Measurements from ENCODE around the gene IQUB.

Gene IQUB

DNA sequence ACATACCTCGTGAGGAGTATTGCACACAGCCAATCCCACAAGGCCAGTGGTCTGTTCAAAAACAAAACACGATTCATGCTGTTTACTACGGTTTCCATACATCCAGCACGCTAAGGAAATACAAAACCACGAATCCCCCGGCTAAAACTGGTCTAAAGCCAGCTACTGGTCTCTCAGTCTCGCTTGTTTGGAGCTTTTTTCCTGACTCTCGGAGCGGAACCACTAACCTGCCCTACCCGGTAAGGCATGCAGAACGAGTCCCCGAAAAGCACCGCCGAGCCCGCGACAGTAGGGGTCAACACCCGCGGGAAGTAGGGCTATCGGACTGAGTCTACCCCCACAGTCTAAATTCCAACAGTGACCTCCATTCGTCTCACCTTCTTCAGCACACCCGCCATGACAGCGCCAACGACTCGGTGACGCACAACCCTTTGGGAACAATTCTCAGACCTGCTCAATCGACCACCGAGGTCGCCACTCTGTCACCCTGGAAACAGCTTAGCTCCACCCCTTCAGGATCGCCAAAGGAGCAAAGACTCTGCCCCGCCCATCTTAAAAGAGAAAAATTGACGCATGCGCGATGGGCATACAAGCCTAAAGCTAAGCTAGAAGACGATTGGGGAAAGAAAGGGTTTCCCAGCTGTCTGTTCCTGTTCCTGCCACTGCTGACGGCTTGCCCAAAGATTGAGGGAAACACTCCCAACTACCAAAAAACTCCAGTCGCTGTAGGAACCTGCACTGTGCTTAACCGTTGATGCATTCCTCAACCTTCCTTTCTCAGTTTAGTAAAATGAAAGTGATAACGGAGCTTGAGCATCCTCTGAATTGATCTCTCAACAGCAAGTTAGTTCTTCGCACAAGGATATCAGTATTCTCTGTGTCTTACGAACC lies 23.2 kb upstream of the IQUB start, which contains the start of gene NDUFA5:
NDUFA5 (minus strand) TSS at position 421 of the 891 bp plus-strand sequence; CDS start at position 398, 23 bp downstream.
- Histone ChIP-seq H3K4me3 (ENCODE audit: low read depth, low read length) (peak within 1 kb of the TSS; percentile 88), H3K36me3 (ENCODE audit: control insufficient read depth in 2 of 2, insufficient read depth in 1 of 2, low read length in 2 of 2) (peaks cover 0 to 28% of the 10 kb centered on the region in 2 experiments; a peak in 1 of 3 replicates), H3K9me3 (ENCODE audit: control insufficient read depth, insufficient read depth, low read depth, low read length) (no peaks in the 10 kb centered on the region), H3K4me1 (ENCODE audit: control insufficient read depth, insufficient read depth, low read length) (no peaks in the 10 kb centered on the region), H3K27ac (ENCODE audit: extremely low read depth, low read depth, low read length) (peak within 1 kb of the TSS; percentile 61)
- ChIA-PET CTCF (interaction anchor here (0.6 to 1.5 kb wide), 4 partner anchors 23 to 314 kb away, joined by 3 to 5 read pairs (median 4); no protein-coding TSS in a partner anchor), POLR2A (interaction anchor here (0.6 to 1.5 kb wide), 5 partner anchors 9 to 191 kb away, joined by 3 to 9 read pairs (median 4); partner anchors contain the start of gene WASL)
- TF ChIP-seq ZNF660 (tag by site-specific recombination; IDR thresholded peaks at IDR 0.05) = peak; percentile 26; the same call in 1 of the 2 replicates
- no peak for TF ChIP-seq ZBTB8A (tag by site-specific recombination; IDR thresholded peaks at IDR 0.05)
- TF ChIP-seq KLF9 (tag by site-specific recombination; IDR thresholded peaks at IDR 0.05; ENCODE audit: low read depth) = peak; percentile 85
- peak; percentile 99 for TF ChIP-seq ZBTB17 (tag by site-specific recombination; IDR thresholded peaks at IDR 0.05)
- peak; percentile 71; the same call in 1 of the 2 replicates for TF ChIP-seq ZFP37 (tag by site-specific recombination; IDR thresholded peaks at IDR 0.05)
- TF ChIP-seq ZXDB (tag by site-specific recombination; IDR thresholded peaks at IDR 0.05) = peak; percentile 74
- TF ChIP-seq FEZF1 (tag by site-specific recombination; IDR thresholded peaks at IDR 0.05) = 0 out of 2 replicates have a peak, but pooled peaks have one; percentile 28
- no peak for TF ChIP-seq ZNF202 (tag by site-specific recombination; IDR thresholded peaks at IDR 0.05; ENCODE audit: borderline replicate concordance)
- TF ChIP-seq KLF16 (tag by site-specific recombination; IDR thresholded peaks at IDR 0.05) = peak; percentile 72
- no peak for TF ChIP-seq ZBTB49 (tag by site-specific recombination; IDR thresholded peaks at IDR 0.05; ENCODE audit: low read depth)
- peak; percentile 90 for TF ChIP-seq YY2 (tag by site-specific recombination; IDR thresholded peaks at IDR 0.05)
- peak; percentile 96 for TF ChIP-seq ZNF501 (tag by site-specific recombination; IDR thresholded peaks at IDR 0.05)
- TF ChIP-seq SP2 (tag by site-specific recombination; IDR thresholded peaks at IDR 0.05) = peak; percentile 69
- peak; percentile 82 for TF ChIP-seq ZBTB21 (tag by site-specific recombination; IDR thresholded peaks at IDR 0.05)
- TF ChIP-seq ZBTB1 (tag by site-specific recombination; IDR thresholded peaks at IDR 0.05) = 0 out of 2 replicates have a peak, but pooled peaks have one; percentile 49
- peak; percentile 6; the same call in 1 of the 2 replicates for TF ChIP-seq ZBTB20 (tag by site-specific recombination; IDR thresholded peaks at IDR 0.05)
- no peak for TF ChIP-seq KLF10 (tag by site-specific recombination; IDR thresholded peaks at IDR 0.05)
- 0 out of 2 replicates have a peak, but pooled peaks have one; percentile 39 for TF ChIP-seq ZNF639 (tag by site-specific recombination; IDR thresholded peaks at IDR 0.05)
- TF ChIP-seq REST (tag by site-specific recombination; IDR thresholded peaks at IDR 0.05) = peak; percentile 24
- peak; percentile 92 for TF ChIP-seq YY1 (tag by site-specific recombination; IDR thresholded peaks at IDR 0.05)
- no peak for TF ChIP-seq ZNF555 (tag by site-specific recombination; conservative IDR thresholded peaks at IDR 0.05)
- peak; percentile 6; the same call in 1 of the 2 replicates for TF ChIP-seq TRIM28 (IDR thresholded peaks at IDR 0.05; ENCODE audit: borderline replicate concordance, low read length)
- TF ChIP-seq, protein P1, sequence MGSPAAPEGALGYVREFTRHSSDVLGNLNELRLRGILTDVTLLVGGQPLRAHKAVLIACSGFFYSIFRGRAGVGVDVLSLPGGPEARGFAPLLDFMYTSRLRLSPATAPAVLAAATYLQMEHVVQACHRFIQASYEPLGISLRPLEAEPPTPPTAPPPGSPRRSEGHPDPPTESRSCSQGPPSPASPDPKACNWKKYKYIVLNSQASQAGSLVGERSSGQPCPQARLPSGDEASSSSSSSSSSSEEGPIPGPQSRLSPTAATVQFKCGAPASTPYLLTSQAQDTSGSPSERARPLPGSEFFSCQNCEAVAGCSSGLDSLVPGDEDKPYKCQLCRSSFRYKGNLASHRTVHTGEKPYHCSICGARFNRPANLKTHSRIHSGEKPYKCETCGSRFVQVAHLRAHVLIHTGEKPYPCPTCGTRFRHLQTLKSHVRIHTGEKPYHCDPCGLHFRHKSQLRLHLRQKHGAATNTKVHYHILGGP (tag by site-specific recombination; IDR thresholded peaks at IDR 0.05) = no peak
- TF ChIP-seq ZNF366 (tag by site-specific recombination; conservative IDR thresholded peaks at IDR 0.05) = peak; percentile 51
- TF ChIP-seq ATF2 (tag by site-specific recombination; IDR thresholded peaks at IDR 0.05; ENCODE audit: low read depth) = 0 out of 2 replicates have a peak, but pooled peaks have one; percentile 44
- no peak for TF ChIP-seq ZNF423 (tag by site-specific recombination; IDR thresholded peaks at IDR 0.05)
- TF ChIP-seq SP3 (tag by site-specific recombination; IDR thresholded peaks at IDR 0.05) = peak; percentile 84

Data from HEK293 (cell line).